ENCODE results near the gene XIRP1. TPM values are rescaled to one million over a fixed set of nuclear protein-coding genes. Genes with fewer than 3 reads are reported as not detected.
A peak's percentile ranks its signal among the peaks of the same experiment; 100 is the strongest.

XIRP1 gene
- total RNA-seq, 1 donor from 2014 or later = not detected

DNA sequence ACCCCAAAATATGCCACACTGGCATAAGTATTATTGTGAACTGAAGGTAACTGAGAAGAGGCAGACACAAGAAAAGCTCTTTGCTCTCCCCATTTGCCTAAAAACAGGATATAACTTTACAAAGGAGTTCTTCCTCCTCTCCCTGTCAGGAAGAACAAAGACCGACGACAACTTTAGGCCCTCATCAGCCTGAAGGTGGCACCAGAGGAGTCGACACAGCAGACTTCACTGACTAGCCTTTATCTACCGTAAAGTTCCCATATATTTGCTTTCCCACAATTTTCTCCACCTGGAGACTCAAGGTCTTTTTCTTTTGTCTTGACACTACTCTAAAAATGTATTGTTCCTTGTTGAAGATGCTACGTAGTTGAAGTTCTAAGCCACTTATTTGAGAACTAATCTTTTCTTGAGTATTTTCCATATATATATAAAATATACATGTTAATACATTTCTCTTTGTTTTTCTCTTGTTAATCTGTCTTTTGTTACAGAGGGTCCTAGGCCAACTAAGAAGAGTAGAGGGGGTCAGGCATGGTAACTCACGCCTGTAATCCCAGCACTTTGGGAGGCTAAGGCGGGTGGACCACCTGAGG is 16.2 kb upstream of the XIRP1 start:
- DNase-seq (no peak), ATAC-seq (peak; percentile 90)
- H3K9me3 ChIP-seq = no peaks in the 10 kb centered on the region
- TF ChIP-seq, protein P1, sequence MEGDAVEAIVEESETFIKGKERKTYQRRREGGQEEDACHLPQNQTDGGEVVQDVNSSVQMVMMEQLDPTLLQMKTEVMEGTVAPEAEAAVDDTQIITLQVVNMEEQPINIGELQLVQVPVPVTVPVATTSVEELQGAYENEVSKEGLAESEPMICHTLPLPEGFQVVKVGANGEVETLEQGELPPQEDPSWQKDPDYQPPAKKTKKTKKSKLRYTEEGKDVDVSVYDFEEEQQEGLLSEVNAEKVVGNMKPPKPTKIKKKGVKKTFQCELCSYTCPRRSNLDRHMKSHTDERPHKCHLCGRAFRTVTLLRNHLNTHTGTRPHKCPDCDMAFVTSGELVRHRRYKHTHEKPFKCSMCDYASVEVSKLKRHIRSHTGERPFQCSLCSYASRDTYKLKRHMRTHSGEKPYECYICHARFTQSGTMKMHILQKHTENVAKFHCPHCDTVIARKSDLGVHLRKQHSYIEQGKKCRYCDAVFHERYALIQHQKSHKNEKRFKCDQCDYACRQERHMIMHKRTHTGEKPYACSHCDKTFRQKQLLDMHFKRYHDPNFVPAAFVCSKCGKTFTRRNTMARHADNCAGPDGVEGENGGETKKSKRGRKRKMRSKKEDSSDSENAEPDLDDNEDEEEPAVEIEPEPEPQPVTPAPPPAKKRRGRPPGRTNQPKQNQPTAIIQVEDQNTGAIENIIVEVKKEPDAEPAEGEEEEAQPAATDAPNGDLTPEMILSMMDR (IDR thresholded peaks at IDR 0.05) = peak; percentile 62
- peaks cover 3% of the 10 kb centered on the region for H3K4me1 ChIP-seq
- no peak overlapping the region for H3K27ac ChIP-seq
- H3K36me3 ChIP-seq = no peaks in the 10 kb centered on the region
- intact Hi-C loops (cut with DNase I) = loop anchor here (10.0 kb wide), 1 partner anchor 76 kb away; the partner anchor contains the start of gene CX3CR1
- H3K4me3 ChIP-seq = no peak overlapping the region
- H3K27me3 ChIP-seq = no peaks in the 10 kb centered on the region

DNA sequence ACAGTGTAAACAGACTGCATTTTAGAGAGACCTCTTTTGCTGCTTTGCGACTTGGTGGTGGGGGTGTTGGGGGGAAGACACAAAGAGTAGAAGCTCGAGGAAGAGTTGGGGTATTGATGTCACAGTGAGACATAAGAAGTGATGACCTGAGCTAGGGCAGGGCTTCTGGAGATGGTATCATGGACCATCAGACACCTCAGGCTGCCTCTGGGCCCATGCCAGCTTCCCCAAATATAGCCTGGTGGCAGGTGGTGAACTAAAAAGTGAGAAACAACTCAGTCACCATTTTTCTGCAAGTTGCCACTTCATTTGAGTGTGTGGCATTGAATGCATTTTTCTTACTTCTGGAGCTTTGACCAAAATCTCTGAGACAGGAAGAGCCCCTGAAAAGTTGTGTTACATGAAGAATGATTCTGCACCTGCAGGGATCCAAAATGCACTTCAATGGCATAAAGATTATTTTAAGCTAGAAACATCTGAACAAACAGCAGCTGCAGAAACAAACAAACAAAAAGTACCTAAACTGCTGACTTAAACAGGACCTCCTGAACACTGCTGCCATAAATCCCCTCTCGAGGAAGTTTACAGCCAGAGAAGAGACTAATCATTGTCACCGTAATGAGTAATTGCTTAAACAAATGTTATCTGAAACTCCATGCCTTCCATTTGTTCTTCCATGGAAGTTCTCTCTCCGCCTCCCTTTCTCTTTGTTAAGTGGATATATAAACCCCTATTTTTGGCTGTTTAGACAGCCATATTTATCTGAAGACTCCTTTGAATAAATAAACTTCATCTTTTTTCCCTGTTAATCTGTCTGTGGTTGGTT is 15.2 kb upstream of the XIRP1 start:
- intact Hi-C loops (cut with DNase I) = loop anchor here (10.0 kb wide), 1 partner anchor 77 kb away; the partner anchor contains the start of gene CX3CR1
- H3K9me3 ChIP-seq = no peaks in the 10 kb centered on the region
- ATAC-seq = no peak
- H3K27ac ChIP-seq = no peak overlapping the region
- TF ChIP-seq, protein P1 (IDR thresholded peaks at IDR 0.05) = no peak
- DNase-seq = no peak
- H3K4me3 ChIP-seq = no peak overlapping the region
- no peaks in the 10 kb centered on the region for H3K27me3 ChIP-seq
- peaks cover 3% of the 10 kb centered on the region for H3K4me1 ChIP-seq
- H3K36me3 ChIP-seq = no peaks in the 10 kb centered on the region

DNA sequence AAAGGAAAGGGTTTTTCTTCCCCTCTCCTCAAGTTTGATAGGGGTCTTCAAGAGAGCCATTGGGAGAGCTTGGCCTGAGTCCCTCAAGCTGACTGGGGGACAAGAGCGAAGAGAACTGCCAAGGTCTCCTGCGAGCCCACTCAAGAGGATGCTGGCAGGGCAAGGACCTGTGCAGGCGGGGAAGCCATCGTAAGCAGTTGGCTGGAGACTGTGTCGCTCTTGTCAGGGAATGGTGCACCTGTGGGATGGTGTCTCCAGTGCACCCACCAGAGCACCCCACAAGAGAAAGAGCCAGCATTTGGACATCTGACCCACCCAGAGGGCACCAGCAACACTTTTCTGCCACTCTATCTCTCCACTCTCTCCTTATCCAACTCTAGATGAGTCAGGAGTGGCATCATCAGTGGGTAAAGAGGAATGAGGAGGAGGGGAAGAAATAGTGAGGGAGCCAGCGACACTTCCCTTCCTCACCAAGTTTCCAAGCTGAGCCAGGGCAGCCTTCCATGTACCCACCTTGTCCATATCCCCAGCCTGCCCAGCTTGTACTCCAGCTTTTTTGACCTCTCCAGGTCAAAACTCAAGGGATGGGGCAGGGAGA is 13.6 kb upstream of the XIRP1 start:
- H3K27ac ChIP-seq = no peak overlapping the region
- H3K27me3 ChIP-seq = no peaks in the 10 kb centered on the region
- intact Hi-C loops (cut with DNase I) = loop anchor here (10.0 kb wide), 1 partner anchor 79 kb away; the partner anchor contains the start of gene CX3CR1
- TF ChIP-seq, protein P1 (IDR thresholded peaks at IDR 0.05) = no peak
- ATAC-seq = no peak
- no peak overlapping the region for H3K4me3 ChIP-seq
- no peaks in the 10 kb centered on the region for H3K9me3 ChIP-seq
- no peaks in the 10 kb centered on the region for H3K36me3 ChIP-seq
- H3K4me1 ChIP-seq = peaks cover 3% of the 10 kb centered on the region
- DNase-seq = no peak

DNA sequence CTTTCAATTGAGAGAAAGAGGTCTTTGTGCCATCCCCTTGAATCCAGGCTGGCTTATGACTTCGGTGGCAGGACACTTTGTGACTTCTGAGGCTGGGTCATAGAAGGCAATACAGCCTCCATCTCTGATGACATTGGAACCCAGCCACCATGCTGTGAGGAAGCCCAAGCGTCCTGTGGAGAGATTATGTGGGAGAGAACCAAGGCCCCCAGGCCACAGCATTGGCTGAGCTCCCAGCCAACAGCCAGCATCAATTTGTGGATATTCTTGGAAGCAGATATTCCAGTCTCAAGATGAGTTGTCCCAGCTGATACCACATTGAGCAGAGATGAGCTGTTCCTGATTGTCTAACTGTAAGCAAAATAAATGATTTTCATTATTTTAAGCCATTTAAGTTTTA is 12.7 kb upstream of the XIRP1 start:
- no peak overlapping the region for H3K4me3 ChIP-seq
- H3K27ac ChIP-seq = no peak overlapping the region
- H3K9me3 ChIP-seq = no peaks in the 10 kb centered on the region
- H3K36me3 ChIP-seq = no peaks in the 10 kb centered on the region
- DNase-seq (no peak), ATAC-seq (no peak)
- intact Hi-C loops (cut with DNase I) = loop anchor here (10.0 kb wide), 1 partner anchor 80 kb away; the partner anchor contains the start of gene CX3CR1
- TF ChIP-seq, protein P1 (IDR thresholded peaks at IDR 0.05) = no peak
- peaks cover 3% of the 10 kb centered on the region for H3K4me1 ChIP-seq
- no peaks in the 10 kb centered on the region for H3K27me3 ChIP-seq

DNA sequence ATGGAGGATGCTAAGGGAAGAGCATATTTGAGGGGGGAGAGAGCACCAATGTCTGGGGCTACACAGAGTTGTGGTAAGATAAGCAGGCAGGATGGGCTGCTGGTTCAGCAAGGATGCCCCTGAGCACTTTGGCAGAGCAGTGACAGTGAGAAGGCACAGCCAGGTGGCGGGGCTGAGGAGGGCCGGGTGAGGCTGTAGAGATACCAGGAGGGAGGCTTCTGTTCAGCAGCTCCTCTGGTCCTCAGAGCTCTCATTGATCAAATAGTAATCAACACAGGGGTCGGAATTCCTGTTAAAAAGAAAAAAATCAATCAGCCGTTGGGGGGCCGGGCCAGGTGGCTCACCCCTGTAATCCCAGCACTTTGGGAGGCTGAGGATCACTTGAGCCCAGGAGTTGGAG is 11.5 kb upstream of the XIRP1 start:
- H3K27ac ChIP-seq = no peak overlapping the region
- H3K9me3 ChIP-seq = no peaks in the 10 kb centered on the region
- no peaks in the 10 kb centered on the region for H3K36me3 ChIP-seq
- H3K4me1 ChIP-seq = peaks cover 3% of the 10 kb centered on the region
- DNase-seq (no peak), ATAC-seq (no peak)
- H3K27me3 ChIP-seq = no peaks in the 10 kb centered on the region
- H3K4me3 ChIP-seq = no peak overlapping the region
- TF ChIP-seq, protein P1 (IDR thresholded peaks at IDR 0.05) = no peak
- intact Hi-C loops (cut with DNase I) = loop anchor here (10.0 kb wide), 1 partner anchor 81 kb away; the partner anchor contains the start of gene CX3CR1

Data from upper lobe of right lung (tissue), 1 donor.